Measurements from ENCODE around the gene KAZN.
A peak's percentile ranks its signal among the peaks of the same experiment; 100 is the strongest.

Gene KAZN

DNA sequence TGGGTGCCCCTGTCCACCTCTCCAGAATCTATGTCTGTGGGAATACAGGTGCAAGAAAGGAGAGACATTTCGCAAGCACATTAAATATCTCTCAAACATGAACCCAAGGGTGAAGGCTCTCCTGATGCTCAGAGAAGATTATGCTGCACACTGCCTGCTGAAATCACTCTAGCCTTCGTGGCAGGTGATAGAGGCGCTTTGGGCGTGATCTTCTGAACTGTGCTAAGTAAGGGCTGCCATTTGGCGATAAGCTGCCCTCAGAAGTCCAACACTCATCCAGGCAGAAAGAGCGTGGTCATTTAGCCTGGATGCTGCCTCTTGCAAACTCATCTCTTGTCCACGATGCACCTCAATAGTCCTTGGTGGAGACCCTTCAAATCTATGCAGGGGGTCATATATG, 241.9 kb downstream of the KAZN start:
- DNase-seq: no peak

DNA sequence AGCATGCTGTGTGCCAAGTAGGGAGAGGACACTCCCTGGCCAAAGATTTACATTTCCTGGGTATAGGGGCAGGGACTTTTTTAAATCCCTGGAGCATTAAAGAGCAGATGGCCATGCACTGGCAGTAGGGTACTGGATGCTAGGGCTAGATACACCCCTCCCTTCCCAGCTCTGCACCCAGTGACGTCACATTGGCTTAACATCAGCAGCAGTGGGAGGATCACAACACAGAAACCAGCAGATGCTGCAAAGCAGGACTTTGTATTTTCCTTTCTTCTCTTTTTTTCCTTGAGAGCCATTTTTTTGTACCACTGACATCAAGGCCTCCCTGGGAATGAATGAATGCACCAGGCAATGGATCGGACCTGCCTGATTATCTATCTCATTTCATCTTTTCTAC, 243.0 kb downstream of the KAZN start:
- no peak for DNase-seq

DNA sequence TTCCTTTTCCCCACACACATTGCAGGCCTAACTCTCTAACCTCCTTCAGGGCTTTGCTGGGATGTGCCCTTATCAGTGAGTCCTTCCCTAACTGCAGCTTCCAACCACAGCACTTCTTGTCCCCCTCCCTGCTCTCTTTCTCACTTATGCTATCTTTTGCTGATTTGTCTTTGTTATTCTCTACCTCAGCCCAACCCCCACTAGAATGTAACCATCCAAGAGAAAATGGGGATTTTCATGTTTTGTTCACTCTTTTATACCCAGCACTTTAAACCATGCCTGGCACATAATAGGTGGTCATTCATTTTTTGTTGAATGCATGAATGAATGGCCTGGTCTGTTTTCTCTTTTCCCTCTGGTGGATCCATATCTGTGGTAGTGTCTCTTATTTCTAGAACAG, 243.5 kb downstream of the KAZN start:
- no peak for DNase-seq

DNA sequence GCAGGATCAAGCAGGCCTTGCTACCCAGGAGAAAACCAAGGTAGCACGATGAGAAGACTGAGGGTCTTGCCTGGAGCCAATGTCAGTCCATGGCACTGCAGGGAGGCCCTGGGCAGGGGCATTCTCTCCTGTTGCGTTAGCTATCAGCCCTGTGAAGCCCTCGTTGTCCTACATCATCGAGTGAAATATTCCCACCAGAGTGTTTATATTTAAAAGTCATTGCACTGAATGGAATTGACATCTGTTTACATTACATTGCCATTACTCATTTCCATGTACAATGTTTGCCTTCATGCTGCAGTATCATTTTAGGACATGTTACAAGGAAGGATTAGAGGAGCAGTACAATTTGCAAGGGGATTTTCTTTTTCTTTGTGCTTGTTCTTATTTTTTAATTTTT, 243.9 kb downstream of the KAZN start:
- no peak for DNase-seq

DNA sequence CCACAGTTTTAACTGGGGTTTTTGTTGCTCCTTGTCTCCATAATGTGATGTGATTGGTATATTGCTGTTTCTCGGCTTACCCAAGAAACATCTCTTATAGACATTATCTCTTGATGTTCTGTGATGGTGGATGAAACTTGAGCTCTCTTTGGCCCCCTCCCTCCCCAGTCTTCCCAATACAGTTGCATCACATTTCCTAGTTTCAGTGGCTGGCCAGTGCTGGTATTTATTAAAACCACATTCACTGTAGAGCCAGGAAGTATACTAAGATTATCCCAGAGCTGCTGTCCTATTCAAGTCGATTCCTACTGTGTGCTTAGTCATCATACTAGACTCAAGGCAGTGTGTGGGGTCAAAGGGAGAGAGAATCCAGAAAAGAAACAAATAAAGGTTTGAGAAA, 244.4 kb downstream of the KAZN start:
- DNase-seq: no peak

DNA sequence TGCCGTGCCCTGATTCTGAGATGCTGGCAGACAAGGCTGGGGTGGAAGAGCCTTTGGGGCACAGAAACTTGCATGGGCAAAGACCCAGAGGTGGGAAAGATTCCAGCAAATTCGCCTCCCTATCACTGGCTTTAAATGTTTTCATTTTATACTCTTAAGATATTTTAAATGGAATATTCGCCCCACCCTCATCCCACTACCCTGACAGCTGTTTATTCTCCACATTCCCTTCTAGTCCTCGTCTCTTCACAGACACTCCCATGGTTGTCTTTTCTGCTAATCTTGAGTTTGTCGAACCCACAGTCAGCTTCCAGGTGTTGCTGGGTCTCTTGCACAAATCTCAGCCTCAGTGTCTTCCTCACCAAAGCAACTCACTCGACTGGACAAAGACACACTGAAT, 245.0 kb downstream of the KAZN start:
- DNase-seq: no peak

DNA sequence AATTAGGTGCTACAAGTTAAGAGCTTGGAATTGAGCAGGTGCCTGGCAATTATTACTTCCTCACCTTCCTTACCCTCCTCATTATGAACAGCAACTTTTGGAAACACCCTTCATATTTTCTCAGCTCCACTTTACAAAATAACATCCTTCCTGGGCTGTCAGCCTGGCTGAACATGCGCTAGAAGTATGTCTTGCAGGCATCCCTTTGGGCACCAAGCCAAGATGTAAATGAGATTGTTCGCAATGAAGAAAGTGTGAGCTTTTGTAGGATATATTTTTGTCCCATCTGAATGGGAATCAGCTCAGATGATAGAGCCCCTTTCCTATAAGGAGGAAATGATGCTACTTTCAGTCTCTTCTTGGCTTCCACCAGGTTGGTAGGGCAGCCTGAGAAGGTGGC, 245.9 kb downstream of the KAZN start:
- no peak for DNase-seq

DNA sequence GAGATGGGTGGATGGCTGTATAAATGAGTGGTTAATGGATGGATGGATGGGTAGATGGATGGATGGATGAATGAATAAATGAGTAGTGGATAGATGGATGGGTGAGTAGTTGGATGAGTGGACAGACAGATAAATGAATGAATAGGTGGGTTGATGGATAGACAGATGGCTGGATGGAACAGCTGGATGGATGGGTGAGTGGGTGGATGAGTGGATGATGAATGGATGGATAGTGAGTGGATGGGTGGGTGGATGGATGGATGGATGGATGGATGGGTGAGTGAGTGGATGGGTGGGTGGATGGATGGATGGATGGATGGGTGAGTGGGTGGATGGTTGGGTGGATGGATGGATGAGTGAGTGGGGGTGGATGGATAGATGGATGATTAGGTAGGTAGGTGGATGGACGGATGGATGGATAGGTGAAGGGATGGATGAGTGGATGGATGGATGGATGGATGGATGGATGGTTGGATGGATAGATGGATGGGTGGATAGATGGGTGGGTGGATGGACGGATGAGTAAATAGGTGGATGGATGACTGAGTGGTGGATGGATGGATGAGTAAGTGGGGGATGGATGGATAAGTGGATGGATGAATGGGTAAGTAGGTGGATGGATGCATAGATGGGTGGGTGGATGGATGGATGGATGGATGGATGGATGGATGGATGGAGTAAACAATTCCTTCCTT, 246.6 kb downstream of the KAZN start:
- no peak for DNase-seq

DNA sequence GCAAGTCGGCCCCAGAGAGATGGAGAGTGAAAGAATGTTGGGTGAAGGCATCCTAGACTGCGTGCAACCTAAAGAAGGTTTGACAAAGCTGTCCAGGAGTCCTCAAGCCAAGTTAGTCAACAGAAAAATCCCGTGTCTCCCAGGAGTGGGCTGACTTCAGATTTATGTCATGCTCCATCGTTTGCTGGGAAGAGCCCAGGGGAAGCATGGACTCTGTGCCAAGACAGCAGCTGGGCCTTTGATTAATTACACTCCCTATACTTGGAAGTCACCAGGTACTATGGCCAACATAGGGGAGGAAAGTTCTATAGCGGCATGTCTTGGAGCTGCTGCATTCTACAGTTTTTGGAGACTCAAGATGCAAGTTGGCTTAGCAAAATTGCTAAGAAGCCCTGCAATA, 247.4 kb downstream of the KAZN start:
- DNase-seq: peak; percentile 14

DNA sequence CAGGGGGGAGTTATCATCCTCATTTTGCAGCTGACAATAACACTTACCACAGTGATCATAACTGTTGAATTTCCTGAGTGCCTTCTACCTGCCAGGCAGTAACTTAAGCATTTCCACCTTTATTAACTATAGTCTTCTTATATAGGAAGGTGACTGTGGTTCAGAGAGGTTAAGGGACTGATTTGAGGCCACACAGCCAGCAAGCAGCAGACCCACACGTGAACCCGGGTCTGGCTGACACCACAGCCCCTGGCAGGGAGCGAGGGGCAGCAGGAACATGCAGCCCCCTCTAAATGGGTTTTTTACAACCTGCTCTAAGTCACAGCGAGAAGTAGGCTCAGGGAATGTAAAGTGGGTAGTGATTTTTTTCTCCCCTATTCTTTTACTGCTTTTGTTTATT, 248.2 kb downstream of the KAZN start:
- DNase-seq: no peak

DNA sequence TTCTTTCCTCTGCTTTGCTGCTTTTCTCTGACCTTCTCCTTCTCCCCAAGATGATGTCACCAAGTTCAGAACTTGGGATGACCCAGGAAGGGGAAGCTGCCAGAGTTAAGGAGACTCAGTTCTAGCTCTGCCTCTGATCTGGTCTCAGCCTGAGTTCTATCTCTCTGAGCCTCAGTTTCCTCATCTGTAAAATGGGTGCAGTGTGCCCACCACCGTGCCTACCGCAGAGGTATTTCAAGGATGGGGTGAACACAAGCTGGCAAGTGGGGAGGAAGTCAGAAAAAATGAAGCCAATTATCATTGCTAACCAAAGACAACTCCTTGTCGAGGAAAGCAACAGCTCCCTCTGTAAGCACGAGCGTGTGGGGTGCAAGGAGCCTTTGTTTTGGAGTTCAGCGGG, 249.7 kb downstream of the KAZN start:
- DNase-seq: no peak

DNA sequence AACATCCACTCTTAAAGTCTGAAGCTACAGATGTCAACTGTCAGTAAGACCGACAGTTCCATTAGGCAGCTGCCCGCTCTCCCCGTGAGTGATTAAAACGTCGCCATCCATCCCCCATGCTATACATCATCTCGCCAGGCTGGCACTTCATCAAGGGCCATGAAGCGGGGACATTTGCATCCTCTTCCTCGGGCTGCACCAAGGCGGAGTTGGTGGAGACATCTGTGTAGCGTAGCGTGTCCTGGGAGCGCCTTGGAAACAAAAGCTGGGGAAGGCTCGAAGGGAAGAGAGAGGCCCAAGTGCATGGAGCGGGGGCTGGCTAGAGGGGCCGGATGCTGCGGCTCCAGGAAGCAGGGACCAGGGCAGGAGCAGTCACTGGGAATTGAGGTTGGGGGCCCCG, 250.1 kb downstream of the KAZN start:
- no peak for DNase-seq

DNA sequence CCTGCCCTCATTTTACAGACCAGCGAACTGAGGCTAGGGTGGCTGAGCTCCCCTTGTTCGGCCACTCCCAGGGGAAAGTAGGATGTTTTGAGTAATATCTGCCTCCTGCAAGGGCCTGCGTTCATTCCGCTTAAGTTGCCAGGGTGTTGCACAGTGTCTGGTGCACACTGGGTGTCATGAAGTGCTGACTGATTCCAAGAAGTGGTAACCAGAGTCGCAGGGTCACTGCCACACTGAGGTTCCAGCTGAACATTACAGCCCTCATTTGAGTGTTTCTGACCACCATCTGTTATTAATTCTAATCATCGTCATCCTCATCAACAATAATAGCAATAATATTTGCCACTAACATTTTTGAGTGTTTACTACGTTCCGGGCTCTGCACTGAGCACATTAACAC, 250.6 kb downstream of the KAZN start:
- no peak for DNase-seq

DNA sequence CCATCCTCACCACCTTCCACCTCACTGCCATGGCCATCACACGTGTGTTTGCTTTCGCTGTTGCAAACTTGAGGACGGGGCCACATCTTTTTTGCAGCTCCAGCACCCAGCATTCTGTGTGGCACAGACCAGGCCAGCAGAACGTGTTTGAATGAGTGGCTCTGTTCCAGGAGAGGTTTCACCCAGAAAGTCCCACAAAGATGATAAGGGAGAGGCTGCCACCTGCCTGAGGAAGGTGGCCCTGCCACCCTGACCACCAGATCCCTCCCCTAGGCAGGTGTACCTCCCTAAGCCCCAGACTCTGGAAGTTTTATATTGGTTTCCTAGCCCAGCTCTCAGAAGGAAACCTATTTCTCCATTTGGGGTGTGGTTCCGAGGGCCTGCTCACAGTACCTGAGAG, 252.1 kb downstream of the KAZN start:
- DNase-seq: no peak

DNA sequence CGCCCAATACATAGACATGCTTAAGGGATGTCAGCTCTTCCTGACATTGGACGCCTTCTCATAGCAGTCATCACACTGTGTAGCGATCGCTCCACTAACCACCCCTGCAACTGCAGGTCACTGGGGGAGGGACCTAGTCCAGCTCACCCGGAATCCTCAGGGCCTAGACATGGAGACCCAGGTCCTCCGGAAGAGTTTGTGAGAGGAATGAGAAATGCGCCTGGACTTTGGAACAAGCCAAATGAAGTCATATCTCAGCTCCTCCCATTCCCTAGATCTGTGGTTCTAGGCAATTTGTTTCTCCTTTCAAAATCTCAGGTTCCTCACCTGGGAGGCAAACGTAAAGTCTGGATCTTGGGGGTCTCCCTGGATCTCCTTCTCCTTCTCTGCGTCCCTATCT, 253.3 kb downstream of the KAZN start:
- DNase-seq: no peak

DNA sequence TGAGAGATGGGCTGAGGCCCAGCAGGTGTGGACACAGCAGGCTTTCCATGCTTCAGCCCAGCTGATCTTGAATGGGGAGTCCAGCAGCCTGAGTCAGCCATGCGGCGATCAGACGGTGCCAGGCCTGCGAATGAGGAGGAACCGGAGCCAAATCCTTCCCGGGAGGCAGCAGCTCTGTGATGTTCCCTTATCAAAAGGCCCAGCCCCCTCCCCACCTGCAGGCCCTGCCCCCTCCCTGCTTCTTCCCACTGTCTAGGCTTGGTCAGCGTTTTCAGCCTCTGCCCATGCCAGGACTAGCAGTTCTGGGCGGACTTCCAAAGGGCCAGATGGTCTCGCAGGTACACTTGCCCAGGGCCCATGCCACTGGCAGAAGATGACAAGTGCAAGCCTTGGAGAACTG, 253.8 kb downstream of the KAZN start:
- DNase-seq: peak; percentile 41

DNA sequence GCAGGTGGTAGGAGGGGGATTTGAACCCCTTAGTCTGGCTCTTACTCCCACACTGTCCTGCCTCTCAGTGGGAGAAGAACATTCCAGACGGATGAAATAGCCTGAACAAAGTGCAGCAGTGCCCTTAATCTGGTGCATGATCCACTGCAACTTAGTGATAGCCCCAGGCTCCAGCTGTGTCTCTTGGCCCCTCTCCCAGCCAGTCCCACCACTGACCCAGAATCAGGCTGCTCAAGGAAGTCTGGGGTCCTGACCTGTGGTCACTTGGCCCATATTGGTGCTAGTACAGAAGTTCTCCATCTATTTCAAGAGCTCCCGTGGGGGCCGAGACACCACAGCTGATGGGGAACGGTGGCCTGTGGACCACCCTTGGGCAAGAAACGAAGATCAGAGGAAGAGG, 255.0 kb downstream of the KAZN start:
- no peak for DNase-seq

DNA sequence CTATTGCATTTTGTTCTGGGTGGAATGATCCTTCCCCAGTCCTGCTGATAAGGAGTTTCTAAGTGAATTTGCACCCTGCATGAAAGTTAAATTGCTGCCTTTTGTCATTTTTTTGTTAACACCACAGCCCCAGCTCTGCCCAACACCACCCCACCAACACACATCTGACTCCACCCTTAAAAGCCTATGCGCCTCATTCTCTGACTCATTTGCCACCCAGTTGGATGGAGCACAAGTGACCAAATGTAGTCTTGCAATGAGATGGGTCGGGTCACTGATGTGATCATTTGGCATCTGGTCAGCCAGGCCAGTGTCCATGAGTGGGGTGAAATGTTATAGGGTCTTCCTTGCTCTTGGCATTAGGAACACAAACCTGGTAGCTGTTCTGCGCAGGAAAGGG, 256.8 kb downstream of the KAZN start:
- no peak for DNase-seq

DNA sequence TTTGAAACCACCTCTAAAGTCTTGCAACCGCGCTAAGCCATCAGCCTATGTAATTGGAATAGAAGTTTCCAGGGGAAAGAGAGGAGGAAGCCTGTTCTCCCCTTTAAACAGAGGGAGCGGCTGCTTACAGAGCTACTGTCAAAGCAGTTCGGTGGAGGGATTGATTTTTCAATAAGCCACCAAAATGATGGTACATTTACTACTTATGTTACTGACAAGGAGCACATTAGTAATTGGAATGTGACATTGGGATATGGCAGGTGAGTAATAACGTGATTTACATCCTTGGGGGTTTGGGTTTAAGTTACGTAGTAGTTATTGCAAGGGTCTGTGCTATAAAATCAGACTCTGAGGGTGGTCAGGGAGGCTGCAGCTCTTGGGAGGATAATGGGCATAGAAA, 257.3 kb downstream of the KAZN start:
- DNase-seq: no peak

DNA sequence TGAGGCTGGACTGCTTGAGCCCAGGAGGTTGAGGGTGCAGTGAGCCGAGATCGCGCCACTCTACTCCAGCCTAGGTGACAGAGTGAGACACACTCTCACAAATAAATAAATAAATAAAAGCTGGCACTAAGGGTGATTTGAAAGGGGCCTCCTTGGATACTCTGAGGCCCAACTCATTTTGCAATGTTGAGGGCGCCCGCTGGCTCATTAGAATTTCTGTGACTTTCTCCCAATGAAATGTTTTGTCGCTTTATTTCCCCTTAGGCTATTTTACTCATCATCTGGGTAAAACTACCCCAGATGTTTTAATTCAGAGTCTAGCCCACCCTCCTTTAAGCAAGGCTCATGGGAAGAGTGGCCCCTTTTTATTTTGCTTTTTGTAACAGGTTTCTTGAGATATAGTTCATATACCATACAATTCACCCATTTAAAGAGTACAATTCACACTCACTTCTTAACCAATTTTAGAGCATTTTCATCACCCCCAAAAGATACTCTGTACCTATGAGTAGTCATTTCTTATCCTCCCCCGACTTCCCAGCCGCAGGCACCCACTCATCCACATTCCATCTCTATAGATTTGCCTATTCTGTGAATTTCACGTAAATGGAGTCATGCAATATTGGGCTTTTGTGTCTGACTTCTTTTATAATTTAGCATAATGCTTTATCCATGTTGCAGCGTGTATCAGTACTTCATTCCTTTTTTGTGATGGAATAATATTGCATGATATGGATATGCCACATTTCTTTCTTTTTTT, 259.1 kb downstream of the KAZN start:
- DNase-seq: no peak

DNA sequence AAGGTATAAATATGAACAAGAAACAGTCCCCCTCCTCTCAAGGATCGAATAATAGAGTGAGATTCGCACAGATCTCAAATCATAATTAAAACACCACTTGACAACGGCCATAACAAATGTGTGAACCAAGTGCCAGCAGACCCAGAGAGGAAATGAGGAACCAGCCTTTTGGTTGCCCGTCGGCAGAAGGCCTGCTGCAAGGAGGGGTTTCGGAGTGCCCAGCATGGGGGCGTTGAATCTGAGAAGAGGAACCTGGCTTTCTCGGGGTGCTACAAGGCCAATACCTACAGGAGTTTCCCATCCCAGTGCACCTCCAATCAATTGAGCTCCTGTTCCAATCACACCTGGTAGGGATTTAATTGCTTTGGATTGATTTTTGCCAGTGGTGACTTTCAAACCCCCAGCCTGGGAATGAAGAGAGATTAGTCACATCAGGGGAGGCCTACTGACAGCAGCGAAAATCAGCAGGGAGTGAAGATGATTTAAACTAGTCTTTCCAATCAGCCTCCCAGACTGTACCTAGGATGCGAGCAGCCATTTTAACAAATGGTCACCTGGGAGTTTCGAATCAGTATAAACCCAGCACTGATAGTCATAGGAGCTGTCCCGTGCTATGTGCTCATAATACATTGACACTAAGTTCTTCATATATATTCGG, 263.8 kb downstream of the KAZN start:
- DNase-seq: no peak

DNA sequence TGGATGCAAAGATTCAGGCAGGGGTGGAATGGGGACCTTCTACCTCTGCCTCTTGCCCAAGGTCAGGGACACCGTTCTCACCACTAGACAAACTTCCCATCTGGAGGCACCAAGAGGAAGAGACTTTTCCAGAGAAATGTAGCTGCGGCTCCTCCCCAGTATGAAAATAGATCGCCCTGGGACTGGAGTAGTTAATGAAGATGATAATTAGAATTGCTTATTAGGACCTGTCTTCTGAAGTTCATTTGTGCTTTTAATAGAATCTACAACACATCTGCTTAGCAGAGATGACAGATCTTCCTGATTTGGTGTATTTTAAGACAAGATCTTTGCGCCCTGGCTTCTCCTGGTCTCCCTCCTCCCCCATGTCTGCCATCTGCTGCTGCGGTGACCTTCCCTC, 266.6 kb downstream of the KAZN start:
- DNase-seq: no peak

DNA sequence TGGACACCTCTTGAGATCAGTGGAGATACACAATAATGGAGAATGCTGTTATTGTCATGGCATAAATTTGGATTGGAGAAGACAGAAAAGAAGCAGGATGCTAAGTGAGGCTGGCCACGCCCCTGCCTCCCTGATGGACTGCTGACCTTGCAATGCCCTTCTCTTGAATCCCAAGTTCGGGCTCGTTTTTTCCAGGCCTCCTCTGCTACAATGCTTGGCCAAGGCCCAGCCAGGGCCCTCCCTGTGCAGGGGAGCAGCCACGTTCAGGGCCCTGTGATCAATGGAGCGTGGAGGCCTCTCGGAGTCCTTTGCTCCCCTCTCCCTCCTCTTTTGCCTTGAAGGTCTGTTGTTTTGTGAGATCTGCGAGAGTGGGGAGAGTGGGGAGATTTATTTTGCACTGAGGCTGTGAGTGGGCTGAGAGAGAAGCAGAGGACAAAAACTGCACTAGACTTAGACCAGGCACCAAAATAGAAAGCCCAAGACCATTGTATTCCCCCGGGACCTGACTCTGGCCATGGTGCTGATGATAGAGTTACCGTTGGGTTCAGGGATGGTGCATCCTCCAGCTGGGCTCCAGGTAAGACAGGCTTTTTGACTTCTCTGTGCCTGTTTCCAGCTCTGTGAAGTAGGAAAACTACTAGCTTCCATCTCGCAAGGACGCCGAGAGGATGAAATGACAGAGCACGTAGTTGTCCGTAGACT, 268.6 kb downstream of the KAZN start:
- no peak for DNase-seq

DNA sequence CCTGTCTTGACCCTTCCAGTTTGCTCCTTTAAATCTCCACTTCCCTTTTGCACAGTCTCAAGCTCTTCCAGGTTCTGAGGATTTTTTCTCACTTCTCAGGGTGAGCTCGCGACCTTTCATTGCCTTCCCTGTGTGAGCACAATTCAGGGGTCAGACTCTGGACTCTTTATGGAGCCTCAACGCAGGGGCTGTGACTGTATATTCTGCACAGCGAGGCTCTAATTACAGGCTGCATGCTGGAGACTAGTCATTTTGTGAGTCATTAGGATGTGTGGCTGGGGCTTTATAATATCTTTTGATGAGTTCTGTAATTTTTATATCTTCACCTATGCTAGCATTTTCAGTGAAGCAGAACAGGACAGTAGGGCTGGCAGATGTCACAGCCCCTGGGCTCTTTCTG, 270.7 kb downstream of the KAZN start:
- no peak for DNase-seq

All from DMS 273 treated with DMSO at 0.1 percent for 48 hours (cell line).